ENCODE results near the gene DAPK1.

DNA sequence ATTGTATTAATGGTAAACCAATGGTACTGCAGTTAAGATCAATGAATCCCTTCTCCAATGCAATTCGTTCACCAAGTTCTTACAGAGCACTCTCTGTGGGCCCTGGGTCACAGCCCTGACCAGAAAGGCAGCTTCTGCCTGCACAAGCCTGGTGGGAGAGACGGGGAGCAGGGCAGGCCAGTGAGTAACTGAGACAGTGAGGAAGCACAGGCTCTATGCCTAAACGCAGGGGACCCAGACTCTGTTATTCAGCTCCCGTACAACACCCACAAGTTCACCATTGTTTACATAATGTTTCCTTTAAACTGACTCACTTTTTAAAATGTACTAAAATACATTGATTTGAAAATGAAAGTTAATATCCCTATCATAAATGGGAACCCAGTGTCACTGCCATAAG lies 187.8 kb downstream of the DAPK1 start:
- TF ChIP-seq, protein P1, sequence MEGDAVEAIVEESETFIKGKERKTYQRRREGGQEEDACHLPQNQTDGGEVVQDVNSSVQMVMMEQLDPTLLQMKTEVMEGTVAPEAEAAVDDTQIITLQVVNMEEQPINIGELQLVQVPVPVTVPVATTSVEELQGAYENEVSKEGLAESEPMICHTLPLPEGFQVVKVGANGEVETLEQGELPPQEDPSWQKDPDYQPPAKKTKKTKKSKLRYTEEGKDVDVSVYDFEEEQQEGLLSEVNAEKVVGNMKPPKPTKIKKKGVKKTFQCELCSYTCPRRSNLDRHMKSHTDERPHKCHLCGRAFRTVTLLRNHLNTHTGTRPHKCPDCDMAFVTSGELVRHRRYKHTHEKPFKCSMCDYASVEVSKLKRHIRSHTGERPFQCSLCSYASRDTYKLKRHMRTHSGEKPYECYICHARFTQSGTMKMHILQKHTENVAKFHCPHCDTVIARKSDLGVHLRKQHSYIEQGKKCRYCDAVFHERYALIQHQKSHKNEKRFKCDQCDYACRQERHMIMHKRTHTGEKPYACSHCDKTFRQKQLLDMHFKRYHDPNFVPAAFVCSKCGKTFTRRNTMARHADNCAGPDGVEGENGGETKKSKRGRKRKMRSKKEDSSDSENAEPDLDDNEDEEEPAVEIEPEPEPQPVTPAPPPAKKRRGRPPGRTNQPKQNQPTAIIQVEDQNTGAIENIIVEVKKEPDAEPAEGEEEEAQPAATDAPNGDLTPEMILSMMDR (IDR thresholded peaks at IDR 0.05; ENCODE audit: low read depth, low read length, poor library complexity, severe bottlenecking) = no peak
- TF ChIP-seq EZH2phosphoT487 (IDR thresholded peaks at IDR 0.05; ENCODE audit: borderline replicate concordance, low read length) = no peak
